Panc1 (cell line): ENCODE measurements around the gene PCSK5.

Experiments
- POLR2AphosphoS5 ChIP-seq: IDR thresholded peaks from 2 replicates; pipeline ENCODE4 v1.6.1; 2012; ENCODE audit warnings: mild to moderate bottlenecking, low read depth, low read length, moderate library complexity
- SIN3A ChIP-seq: IDR thresholded peaks from 2 replicates; pipeline ENCODE4 v1.6.1; 2012; ENCODE audit warnings: low read depth, mild to moderate bottlenecking, low read length, moderate library complexity, borderline replicate concordance; ENCODE audit not compliant: insufficient read depth
- TCF7L2 ChIP-seq: IDR thresholded peaks from 2 replicates; pipeline ENCODE4 v1.6.1; 2011; ENCODE audit warnings: mild to moderate bottlenecking, low read depth, low read length, inconsistent platforms
- TF ChIP-seq, protein P1 (sequence below): fragments of 450-650 bp; IDR thresholded peaks from 2 replicates; pipeline ENCODE4 v1.5.1; 2017; ENCODE audit warnings: mild to moderate bottlenecking
- TF ChIP-seq, protein P2 (sequence below), 2 experiments: IDR thresholded peaks; 2 replicates each; pipeline ENCODE4 v1.6.1; 2011 to 2012; ENCODE audit warnings: low read depth in 2 of 2, control low read depth in 1 of 2, low read length in 1 of 2, mild to moderate bottlenecking in 1 of 2, moderate library complexity in 1 of 2; ENCODE audit not compliant: insufficient read depth in 1 of 2

DNA sequence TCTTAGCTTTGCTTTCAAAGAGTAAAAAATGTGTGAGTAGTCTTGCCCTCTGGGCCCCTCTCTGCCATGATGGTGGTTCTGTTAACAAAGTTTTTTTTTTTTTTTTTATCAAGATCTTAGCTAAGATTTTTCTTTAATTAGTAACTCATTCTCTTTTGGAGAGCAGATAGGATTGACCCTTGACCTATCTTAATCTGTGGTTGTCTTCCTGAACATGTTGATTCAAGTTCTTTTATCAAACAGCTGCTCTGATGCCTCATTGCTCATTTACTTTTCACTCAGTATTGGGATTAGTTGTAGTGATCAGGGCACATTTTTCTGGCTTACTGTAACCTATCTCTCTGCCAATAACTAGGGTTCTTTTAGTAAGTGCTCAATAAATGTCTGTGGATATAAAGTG is 106.3 kb downstream of the PCSK5 start:
- TF ChIP-seq, protein P1, sequence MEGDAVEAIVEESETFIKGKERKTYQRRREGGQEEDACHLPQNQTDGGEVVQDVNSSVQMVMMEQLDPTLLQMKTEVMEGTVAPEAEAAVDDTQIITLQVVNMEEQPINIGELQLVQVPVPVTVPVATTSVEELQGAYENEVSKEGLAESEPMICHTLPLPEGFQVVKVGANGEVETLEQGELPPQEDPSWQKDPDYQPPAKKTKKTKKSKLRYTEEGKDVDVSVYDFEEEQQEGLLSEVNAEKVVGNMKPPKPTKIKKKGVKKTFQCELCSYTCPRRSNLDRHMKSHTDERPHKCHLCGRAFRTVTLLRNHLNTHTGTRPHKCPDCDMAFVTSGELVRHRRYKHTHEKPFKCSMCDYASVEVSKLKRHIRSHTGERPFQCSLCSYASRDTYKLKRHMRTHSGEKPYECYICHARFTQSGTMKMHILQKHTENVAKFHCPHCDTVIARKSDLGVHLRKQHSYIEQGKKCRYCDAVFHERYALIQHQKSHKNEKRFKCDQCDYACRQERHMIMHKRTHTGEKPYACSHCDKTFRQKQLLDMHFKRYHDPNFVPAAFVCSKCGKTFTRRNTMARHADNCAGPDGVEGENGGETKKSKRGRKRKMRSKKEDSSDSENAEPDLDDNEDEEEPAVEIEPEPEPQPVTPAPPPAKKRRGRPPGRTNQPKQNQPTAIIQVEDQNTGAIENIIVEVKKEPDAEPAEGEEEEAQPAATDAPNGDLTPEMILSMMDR, result no peak
- TF ChIP-seq, protein P2, sequence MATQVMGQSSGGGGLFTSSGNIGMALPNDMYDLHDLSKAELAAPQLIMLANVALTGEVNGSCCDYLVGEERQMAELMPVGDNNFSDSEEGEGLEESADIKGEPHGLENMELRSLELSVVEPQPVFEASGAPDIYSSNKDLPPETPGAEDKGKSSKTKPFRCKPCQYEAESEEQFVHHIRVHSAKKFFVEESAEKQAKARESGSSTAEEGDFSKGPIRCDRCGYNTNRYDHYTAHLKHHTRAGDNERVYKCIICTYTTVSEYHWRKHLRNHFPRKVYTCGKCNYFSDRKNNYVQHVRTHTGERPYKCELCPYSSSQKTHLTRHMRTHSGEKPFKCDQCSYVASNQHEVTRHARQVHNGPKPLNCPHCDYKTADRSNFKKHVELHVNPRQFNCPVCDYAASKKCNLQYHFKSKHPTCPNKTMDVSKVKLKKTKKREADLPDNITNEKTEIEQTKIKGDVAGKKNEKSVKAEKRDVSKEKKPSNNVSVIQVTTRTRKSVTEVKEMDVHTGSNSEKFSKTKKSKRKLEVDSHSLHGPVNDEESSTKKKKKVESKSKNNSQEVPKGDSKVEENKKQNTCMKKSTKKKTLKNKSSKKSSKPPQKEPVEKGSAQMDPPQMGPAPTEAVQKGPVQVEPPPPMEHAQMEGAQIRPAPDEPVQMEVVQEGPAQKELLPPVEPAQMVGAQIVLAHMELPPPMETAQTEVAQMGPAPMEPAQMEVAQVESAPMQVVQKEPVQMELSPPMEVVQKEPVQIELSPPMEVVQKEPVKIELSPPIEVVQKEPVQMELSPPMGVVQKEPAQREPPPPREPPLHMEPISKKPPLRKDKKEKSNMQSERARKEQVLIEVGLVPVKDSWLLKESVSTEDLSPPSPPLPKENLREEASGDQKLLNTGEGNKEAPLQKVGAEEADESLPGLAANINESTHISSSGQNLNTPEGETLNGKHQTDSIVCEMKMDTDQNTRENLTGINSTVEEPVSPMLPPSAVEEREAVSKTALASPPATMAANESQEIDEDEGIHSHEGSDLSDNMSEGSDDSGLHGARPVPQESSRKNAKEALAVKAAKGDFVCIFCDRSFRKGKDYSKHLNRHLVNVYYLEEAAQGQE (IDR thresholded peaks at IDR 0.05; ENCODE audit: insufficient read depth in 1 of 2, low read depth in 2 of 2, low read length in 1 of 2), result no peak
- TF ChIP-seq TCF7L2 (no peak), SIN3A (no peak), POLR2AphosphoS5 (no peak)
